Thoracic aorta (tissue), 2 donors: Measurements from ENCODE around the gene TACC2. TPM values are rescaled to one million over a fixed set of nuclear protein-coding genes. Genes with fewer than 3 reads are reported as not detected.

Source experiments
- ATAC-seq: fragments of 150-250 bp; one replicate; pipeline ENCODE4 v1.8.0; 2017; ENCODE audit warnings: low read depth; ENCODE audit not compliant: insufficient number of reproducible peaks, low FRiP score
- DNase-seq: peaks from one replicate; pipeline ENCODE4 v3.0.0-alpha.2; 2020; ENCODE audit warnings: low spot score
- H3K27ac ChIP-seq, 2 donors: fragments of 200-600 bp; sonication (generic); 1 replicate in 1 of 2; 2 replicates in 1 of 2; pipeline ENCODE4 v1.5.1; 2016; ENCODE audit warnings: mild to moderate bottlenecking in 2 of 2, moderate library complexity in 2 of 2
- H3K27me3 ChIP-seq: fragments of 200-600 bp; sonication (generic); replicated peaks from 2 replicates; pipeline ENCODE4 v1.6.0; 2016; ENCODE audit warnings: mild to moderate bottlenecking; ENCODE audit not compliant: insufficient read depth
- H3K36me3 ChIP-seq: fragments of 200-600 bp; sonication (generic); one replicate; pipeline ENCODE4 v1.5.1; 2016
- H3K4me1 ChIP-seq, 2 donors: fragments of 200-600 bp; sonication (generic); 1 replicate in 1 of 2; 2 replicates in 1 of 2; pipeline versions ENCODE4 v1.5.1 to v1.6.0; 2016; ENCODE audit warnings: low read depth in 2 of 2, mild to moderate bottlenecking in 1 of 2; ENCODE audit not compliant: control insufficient read depth in 1 of 2
- H3K4me3 ChIP-seq: fragments of 200-600 bp; sonication (generic); 2 replicates; pipeline ENCODE4 v1.5.1; 2016; ENCODE audit warnings: mild to moderate bottlenecking
- H3K9me3 ChIP-seq: fragments of 200-600 bp; sonication (generic); 2 replicates; pipeline ENCODE4 v1.5.1; 2016
- CTCF ChIP-seq: fragments of 200-600 bp; sonication (generic); IDR thresholded peaks from one replicate; pipeline ENCODE4 v1.5.1; 2019; ENCODE audit warnings: antibody characterized with exemption
- total RNA-seq, 2 donors: library from RNA; depleted of rRNA; stranded (reverse); fragments of >200 nt; gene quantifications; one replicate each; pipeline versions ENCODE4 v1.1.0 to v1.2.3, GENCODE V29; 2016

The TACC2 gene
- total RNA-seq, 2 donors from 2014 or later = 52.1 to 71.0 TPM

- Histone ChIP-seq H3K9me3 (no peaks in the 10 kb centered on the region), H3K36me3 (peaks cover 3% of the 10 kb centered on the region), H3K4me3 (no peak overlapping the region), H3K27ac (no peak overlapping the region), H3K4me1 (peaks cover 0 to 35% of the 10 kb centered on the region in 2 donors), H3K27me3 (no peaks in the 10 kb centered on the region)
- ATAC-seq (no peak), DNase-seq (no peak)
- TF ChIP-seq CTCF = no peak
Measured at GRCh38 chr10:122117475-122117874, 128.5 kb downstream of the TACC2 start.

DNA sequence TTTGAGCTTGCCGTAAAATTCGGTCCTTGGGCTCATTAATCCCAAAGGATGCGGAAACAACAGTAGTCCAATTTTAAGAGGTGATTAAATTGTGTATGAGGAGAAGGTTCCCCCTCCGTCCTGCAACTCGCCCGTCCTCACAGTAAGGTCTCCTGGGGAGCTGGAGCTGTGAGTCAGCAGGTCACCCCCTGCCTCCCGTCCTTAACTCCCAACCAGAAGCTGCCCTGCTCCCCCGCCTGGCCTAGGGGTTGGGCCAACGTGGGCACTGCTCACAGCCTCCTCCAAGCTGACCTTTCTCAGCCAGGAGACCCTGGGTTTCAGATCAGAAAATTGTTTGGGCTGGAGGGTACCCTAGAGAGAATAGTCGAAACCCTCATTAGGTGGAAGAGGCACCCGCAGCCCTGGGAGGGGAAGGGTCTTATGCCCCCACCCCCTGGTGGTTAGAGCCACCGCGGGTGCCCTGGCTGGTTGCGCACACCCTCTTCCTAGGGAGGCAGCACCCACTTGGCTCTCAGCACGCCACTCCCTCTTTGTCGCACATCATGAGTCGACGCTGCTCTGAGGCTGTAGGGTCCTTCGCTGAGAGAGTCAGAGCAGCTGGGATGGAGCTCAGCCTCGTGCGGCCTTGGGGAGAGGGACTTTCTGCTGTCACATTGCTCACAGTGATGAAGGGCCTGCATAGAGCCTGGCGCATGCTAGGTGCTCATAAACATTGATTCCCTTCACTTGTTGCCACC, 131.2 kb downstream of the TACC2 start:
- no peak for TF ChIP-seq CTCF
- DNase-seq (no peak), ATAC-seq (no peak)
- H3K4me1 ChIP-seq = peaks cover 0 to 19% of the 10 kb centered on the region in 2 donors
- H3K36me3 ChIP-seq = peaks cover 3% of the 10 kb centered on the region
- no peaks in the 10 kb centered on the region for H3K27me3 ChIP-seq
- H3K9me3 ChIP-seq = no peaks in the 10 kb centered on the region
- H3K4me3 ChIP-seq = no peak overlapping the region
- H3K27ac ChIP-seq = no peak overlapping the region

DNA sequence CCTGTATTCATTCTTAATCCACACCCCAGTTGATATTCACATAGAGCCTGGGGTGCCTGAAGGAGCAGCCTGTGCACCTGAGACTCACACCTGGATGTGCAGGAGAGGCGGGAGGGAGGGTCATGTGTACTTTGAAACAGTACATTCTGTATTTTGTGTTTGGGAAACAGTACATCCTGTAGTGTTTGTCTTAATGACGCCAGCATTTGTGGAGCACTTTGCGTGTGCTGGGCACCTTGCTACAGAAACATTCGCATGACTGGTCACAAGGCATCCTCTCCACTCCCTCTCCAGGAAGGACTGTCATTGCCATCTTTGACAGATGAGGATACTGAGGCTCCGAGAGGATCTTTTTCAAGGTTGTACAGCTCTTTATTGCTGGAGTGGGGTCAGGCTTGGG, 132.1 kb downstream of the TACC2 start:
- ATAC-seq (no peak), DNase-seq (no peak)
- peaks cover 0 to 11% of the 10 kb centered on the region in 2 donors for H3K4me1 ChIP-seq
- no peaks in the 10 kb centered on the region for H3K27me3 ChIP-seq
- H3K27ac ChIP-seq = no peak overlapping the region
- no peak for TF ChIP-seq CTCF
- peaks cover 3% of the 10 kb centered on the region for H3K36me3 ChIP-seq
- H3K4me3 ChIP-seq = no peak overlapping the region
- H3K9me3 ChIP-seq = no peaks in the 10 kb centered on the region

GRCh38 chr10:122122493-122122892, 133.5 kb downstream of the TACC2 start:
- Histone ChIP-seq H3K27ac (no peak overlapping the region), H3K4me1 (peaks cover 4 to 24% of the 10 kb centered on the region in 2 donors), H3K9me3 (no peaks in the 10 kb centered on the region), H3K4me3 (no peak overlapping the region), H3K27me3 (no peaks in the 10 kb centered on the region), H3K36me3 (peaks cover 3% of the 10 kb centered on the region)
- ATAC-seq (no peak), DNase-seq (no peak)
- no peak for TF ChIP-seq CTCF

- Histone ChIP-seq H3K36me3 (peaks cover 3% of the 10 kb centered on the region), H3K4me3 (no peak overlapping the region), H3K27ac (no peak overlapping the region), H3K9me3 (no peaks in the 10 kb centered on the region), H3K27me3 (no peaks in the 10 kb centered on the region), H3K4me1 (peaks cover 10 to 27% of the 10 kb centered on the region in 2 donors)
- no peak for TF ChIP-seq CTCF
- DNase-seq (no peak), ATAC-seq (no peak)
Measured at GRCh38 chr10:122123186-122123585, 134.2 kb downstream of the TACC2 start.
